Ectodermal cell (in vitro differentiated cells): Measurements from ENCODE around the gene DDHD1.
"Not testable (repeated sequence)": the region's sequence is repeated elsewhere in the genome, so short reads cannot be mapped to it uniquely, and the experiment has no call there.

Experiments
- H3K27ac ChIP-seq: 2 replicates; pipeline ENCODE4 v1.7.0; 2013; ENCODE audit warnings: mild to moderate bottlenecking, low read depth, low read length; ENCODE audit not compliant: insufficient read depth, poor library complexity, severe bottlenecking
- H3K27me3 ChIP-seq: 2 replicates; pipeline ENCODE4 v1.7.0; 2013; ENCODE audit warnings: mild to moderate bottlenecking, low read length; ENCODE audit not compliant: insufficient read depth, control insufficient read depth, poor library complexity, severe bottlenecking
- H3K36me3 ChIP-seq: one replicate; pipeline ENCODE4 v1.7.0; 2013; ENCODE audit warnings: low read length; ENCODE audit not compliant: control insufficient read depth, insufficient read depth
- H3K4me1 ChIP-seq: one replicate; pipeline ENCODE4 v1.7.0; 2013; ENCODE audit warnings: low read length; ENCODE audit not compliant: control insufficient read depth, insufficient read depth
- H3K4me3 ChIP-seq: 2 replicates; pipeline ENCODE4 v1.7.0; 2013; ENCODE audit warnings: low read depth, low read length, control low read depth; ENCODE audit not compliant: insufficient read depth
- H3K9me3 ChIP-seq: 2 replicates; pipeline ENCODE4 v1.7.0; 2013; ENCODE audit warnings: mild to moderate bottlenecking, low read length, moderate library complexity; ENCODE audit not compliant: control insufficient read depth
- WGBS, 2 experiments: methylation state at CpG; one replicate each; pipeline ENCODE4 v1.1.7; 2013; ENCODE audit warnings: missing lambda C conversion rate in 2 of 2; 5-methylcytosine and 5-hydroxymethylcytosine counted together

Gene DDHD1

DNA sequence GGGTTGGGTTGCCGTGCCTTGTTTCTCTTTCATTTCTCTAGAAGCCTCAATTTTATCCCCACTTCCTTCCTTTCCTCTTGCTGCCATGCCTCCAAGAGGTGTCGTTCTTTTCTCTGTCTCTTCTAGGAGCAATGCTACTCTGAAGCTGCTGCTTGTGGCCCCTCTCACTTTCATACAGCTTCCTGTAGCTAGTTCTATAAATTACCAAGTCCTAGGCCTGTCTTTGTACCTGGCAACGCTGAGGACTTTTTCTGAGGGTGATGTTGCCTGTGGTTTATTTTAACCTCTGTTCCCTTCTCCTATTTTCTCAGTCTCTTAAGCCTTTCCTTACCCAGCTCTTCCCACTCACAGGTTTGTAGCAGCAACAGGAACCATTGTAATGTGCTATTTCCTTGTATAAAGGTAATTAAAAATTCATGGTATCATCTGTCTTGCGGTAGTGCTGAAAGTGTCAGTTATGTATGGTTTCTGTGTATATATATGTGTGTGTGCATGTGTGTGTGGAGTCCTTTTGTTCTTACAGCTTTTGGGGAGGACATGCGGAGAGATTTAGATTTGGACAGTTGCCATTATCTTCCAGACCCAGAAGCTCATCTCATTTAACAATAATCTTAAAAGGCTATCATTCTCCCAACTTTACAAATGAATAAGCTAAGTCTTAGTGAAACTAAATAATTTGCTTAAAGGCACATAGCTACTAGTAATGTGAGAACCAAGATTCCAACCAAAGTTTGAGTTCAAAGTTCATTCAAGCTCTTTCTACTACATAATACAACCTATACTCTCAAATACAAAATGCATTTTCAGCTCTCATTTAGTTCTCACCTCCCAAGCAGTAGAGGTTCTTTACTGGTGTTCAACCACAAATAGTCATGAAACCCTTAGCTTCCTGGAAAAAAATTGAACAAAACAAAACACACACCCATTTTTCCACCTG is 43.8 kb downstream of the DDHD1 start:
- no peak overlapping the region for H3K27ac ChIP-seq
- no peak overlapping the region for H3K4me3 ChIP-seq
- H3K36me3 ChIP-seq: no peaks in the 10 kb centered on the region
- WGBS, 2 experiments: 91 to 92% methylated on average over 3 to 5 of the region's 5 CpGs
- H3K4me1 ChIP-seq: no peaks in the 10 kb centered on the region
- no peaks in the 10 kb centered on the region for H3K9me3 ChIP-seq
- H3K27me3 ChIP-seq: no peaks in the 10 kb centered on the region

DNA sequence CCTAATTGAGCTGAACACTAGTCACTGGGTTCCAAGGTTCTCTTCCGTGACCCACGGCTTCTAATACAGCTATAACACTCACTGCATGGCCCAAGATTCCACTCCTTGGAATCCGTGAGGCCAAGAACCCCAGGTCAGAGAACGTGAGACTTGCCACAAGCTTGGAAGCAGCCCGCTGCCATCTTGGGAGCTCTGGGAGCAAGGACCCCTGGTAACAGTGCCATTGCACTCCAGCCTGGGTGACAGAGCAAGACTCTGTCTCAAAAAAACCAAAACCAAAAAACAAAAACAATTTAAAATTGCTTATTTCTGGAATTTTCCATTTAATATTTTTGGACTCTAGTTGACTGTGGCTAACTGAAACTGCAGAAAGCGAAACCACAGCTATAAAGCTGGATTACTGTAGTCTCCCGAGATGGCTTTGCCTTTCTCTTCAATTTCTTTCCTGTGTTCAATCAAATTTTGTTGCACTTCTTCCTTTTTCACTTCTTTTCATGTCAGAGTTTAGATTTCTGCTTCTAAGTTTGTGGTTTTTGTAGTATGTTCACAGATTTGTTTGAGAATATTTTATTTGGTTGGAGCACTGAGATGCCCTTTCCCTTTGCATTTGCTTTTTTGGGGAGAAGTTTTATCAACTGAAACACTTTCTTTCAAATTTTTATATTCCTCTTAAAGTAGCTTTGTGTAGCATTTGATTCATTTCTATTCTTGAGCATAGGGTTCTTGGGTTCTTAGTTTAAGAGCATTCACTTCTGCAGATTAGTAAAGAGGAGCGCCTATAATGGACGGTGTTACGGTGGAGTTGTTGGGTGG is 44.6 kb downstream of the DDHD1 start:
- H3K4me1 ChIP-seq: no peaks in the 10 kb centered on the region
- H3K9me3 ChIP-seq: no peaks in the 10 kb centered on the region
- H3K27me3 ChIP-seq: no peaks in the 10 kb centered on the region
- no peak overlapping the region for H3K27ac ChIP-seq
- no peaks in the 10 kb centered on the region for H3K36me3 ChIP-seq
- WGBS, 2 experiments: 91 to 96% methylated on average over 7 to 10 of the region's 10 CpGs
- no peak overlapping the region for H3K4me3 ChIP-seq

DNA sequence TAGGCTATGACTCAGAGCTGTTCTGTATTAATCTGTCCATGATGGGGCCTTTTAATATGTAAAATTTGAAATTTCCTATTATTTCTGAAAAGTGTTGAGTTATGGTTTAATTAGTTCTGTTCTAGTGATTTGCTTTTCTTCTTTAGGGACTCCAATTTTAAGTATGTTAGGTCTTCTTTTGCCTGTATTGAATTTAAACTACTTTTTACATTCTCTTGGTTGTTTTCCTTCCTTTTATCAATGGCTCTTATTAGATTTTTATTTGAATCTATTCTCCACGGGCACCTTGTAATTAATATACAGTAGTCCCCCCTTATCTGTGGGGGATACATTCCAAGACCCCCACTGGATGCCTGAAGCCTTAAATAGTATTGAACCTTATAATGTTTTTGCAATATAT is 46.4 kb downstream of the DDHD1 start:
- H3K36me3 ChIP-seq: no peaks in the 10 kb centered on the region
- H3K27ac ChIP-seq: no peak overlapping the region
- 100% methylated on average over 1 of the region's 1 CpG; no CpG with 5 or more reads in 1 of the 2 experiments for WGBS, 2 experiments
- no peaks in the 10 kb centered on the region for H3K27me3 ChIP-seq
- H3K4me3 ChIP-seq: no peak overlapping the region
- no peaks in the 10 kb centered on the region for H3K4me1 ChIP-seq
- H3K9me3 ChIP-seq: no peaks in the 10 kb centered on the region

DNA sequence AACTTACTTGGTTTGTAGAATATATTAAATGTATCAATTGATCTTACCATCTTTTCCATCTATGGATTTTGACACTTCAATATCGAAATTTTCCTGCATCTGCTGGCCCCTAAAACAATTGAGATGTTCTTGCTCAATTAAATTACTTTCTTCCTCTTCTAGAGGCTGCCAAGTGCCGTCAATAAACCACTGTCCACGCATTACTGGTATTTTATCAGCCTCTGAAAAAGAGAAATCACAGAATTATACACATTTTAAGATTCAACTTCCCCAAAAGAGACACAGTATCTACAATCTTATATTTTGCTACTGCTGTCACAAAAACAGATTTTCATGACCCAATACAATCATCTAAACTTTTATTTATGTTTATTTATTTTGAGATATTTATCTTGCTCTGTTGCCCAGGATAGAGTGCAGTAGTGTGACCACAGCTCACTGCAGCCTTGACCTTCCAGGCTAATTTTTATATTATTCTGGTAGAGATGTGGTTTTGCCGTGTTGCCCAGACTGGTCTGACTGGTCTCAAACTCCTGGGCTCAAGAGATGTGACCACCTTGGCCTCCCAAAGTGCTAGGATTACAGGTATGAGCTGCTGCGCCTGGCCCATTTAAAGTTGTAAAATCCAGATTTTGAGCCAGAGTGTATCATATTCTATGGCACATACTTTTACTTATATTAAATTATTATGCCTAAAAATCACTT is 49.3 kb downstream of the DDHD1 start:
- no peaks in the 10 kb centered on the region for H3K4me1 ChIP-seq
- H3K9me3 ChIP-seq: no peaks in the 10 kb centered on the region
- 88 to 94% methylated on average over 5 of the region's 5 CpGs for WGBS, 2 experiments
- H3K36me3 ChIP-seq: no peaks in the 10 kb centered on the region
- no peaks in the 10 kb centered on the region for H3K27me3 ChIP-seq
- no peak overlapping the region for H3K27ac ChIP-seq
- H3K4me3 ChIP-seq: no peak overlapping the region

DNA sequence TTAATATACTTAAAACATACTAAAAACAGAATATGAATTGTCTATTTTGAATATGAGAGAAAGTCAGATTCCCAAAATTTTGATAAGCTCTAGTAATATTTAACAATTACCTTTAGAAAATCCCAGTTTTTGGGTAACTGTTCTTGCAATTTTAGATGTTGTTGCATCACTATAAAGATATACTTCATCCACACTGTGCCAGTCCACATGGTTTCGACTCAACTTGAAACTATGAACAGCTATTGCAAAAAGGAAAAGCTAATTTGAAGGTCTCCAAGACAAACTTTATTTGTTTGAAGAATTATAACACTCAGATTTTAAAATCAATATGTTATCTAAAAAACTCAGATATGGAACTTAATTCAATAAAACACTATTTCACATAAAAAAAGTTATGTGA is 59.9 kb downstream of the DDHD1 start:
- no peaks in the 10 kb centered on the region for H3K27me3 ChIP-seq
- H3K9me3 ChIP-seq: no peaks in the 10 kb centered on the region
- H3K27ac ChIP-seq: no peak overlapping the region
- H3K36me3 ChIP-seq: peaks cover 4% of the 10 kb centered on the region
- H3K4me1 ChIP-seq: no peaks in the 10 kb centered on the region
- WGBS, 2 experiments: 100% methylated on average over 1 of the region's 1 CpG; no CpG with 5 or more reads in 1 of the 2 experiments
- H3K4me3 ChIP-seq: no peak overlapping the region

DNA sequence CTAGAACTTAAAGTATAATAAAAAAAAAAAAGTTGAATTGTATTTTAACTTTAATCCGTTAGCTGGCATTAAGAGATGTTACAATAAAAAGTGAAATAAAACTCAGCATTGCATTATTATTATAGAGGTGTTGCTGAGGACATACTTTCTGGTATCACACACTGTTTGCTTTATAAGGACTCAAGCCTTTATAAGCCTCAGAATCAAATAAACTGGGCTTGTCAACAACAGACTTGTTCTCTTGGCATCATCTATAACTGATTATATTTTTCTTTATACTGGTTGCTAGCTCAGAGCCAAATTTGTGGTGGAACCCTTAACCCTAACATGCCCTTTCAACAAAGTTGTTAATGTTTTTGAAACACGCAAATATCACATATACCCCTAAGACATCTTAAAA is 62.3 kb downstream of the DDHD1 start:
- 100% methylated on average over 1 of the region's 2 CpGs; no CpG with 5 or more reads in 1 of the 2 experiments for WGBS, 2 experiments
- no peaks in the 10 kb centered on the region for H3K27me3 ChIP-seq
- no peak overlapping the region for H3K27ac ChIP-seq
- H3K4me1 ChIP-seq: no peaks in the 10 kb centered on the region
- peaks cover 4% of the 10 kb centered on the region for H3K36me3 ChIP-seq
- no peak overlapping the region for H3K4me3 ChIP-seq
- no peaks in the 10 kb centered on the region for H3K9me3 ChIP-seq

DNA sequence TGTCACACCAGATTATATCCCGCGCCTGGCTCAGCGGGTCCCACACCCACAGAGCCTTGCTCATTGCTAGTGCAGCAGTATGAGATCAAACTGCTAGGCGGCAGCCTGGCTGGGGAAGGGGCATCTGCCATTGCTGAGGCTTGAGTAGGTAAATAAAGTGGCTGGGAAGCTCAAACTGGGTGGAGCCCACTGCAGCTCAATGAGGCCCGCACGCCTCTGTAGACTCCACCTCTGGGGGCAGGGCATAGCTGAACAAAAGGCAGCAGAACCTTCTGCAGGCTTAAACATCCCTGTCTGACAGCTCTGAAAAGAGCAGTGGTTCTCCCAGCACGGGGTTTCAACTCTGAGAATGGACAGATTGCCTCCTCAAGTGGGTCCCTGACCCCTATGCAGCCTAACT is 68.2 kb downstream of the DDHD1 start:
- H3K9me3 ChIP-seq, H3K4me3 ChIP-seq, H3K27ac ChIP-seq, H3K4me1 ChIP-seq, H3K36me3 ChIP-seq, H3K27me3 ChIP-seq: not testable (repeated sequence)
- WGBS, 2 experiments: 84% methylated on average over 7 of the region's 7 CpGs

DNA sequence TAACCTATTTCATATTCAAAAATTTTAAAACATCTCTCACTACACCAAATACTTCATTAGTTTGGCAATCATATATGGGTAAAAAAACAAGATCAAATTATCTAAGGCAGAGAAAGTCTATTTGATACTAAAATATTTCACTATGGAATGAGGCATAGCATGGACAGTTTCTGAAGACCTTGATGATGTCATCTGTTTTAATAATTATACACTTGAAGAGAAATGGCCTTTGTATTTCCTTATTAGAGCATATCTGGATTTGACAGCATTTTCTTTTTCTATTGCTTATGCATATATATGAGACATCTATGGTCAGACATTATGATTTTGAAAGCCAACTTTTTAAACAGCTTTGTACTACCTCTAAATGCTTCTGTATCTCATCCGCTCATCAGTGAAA is 88.6 kb downstream of the DDHD1 start:
- no peaks in the 10 kb centered on the region for H3K27me3 ChIP-seq
- H3K4me1 ChIP-seq: no peaks in the 10 kb centered on the region
- WGBS, 2 experiments: 100% methylated on average over 1 of the region's 1 CpG
- no peaks in the 10 kb centered on the region for H3K36me3 ChIP-seq
- H3K4me3 ChIP-seq: no peak overlapping the region
- no peak overlapping the region for H3K27ac ChIP-seq
- no peaks in the 10 kb centered on the region for H3K9me3 ChIP-seq

DNA sequence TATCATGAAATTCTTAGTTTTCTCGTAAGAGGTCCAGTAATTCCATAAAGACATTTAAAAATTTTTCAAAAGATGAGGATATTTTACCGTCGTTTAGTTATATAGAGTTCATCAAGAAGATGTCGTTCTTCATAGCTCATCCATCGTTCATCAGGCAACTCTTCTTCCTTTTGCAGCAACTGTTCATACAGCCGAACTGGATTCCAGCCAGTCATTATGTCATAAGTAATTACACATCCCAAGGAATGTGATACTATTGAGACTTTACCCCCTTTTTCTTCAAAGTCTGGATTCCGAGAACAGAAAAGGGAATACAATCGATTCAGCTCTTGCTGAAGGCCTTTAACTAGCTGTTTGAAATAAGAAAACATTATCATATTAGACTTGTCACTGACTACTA is 90.3 kb downstream of the DDHD1 start:
- WGBS, 2 experiments: 96 to 97% methylated on average over 7 to 8 of the region's 8 CpGs
- no peaks in the 10 kb centered on the region for H3K27me3 ChIP-seq
- no peaks in the 10 kb centered on the region for H3K9me3 ChIP-seq
- H3K4me1 ChIP-seq: no peaks in the 10 kb centered on the region
- H3K4me3 ChIP-seq: no peak overlapping the region
- H3K27ac ChIP-seq: no peak overlapping the region
- no peaks in the 10 kb centered on the region for H3K36me3 ChIP-seq

DNA sequence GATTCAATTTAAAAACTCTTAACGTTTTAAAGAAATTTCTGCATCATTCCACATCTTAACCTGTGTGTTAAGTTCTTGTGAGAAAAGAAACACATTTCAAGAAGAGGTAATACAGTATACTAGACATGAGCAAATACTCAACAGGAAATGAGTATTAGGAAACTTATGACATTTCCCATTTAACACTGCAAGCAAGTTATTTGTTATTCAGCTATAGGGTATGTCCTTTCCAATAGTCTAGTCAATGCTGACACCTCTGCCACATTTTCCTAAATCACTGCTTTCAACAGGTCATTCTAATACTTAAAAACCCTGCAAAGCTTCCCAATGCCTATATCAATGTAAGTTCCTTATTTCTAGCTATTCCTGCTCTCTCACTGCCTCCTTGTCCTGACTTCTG is 93.1 kb downstream of the DDHD1 start:
- no peaks in the 10 kb centered on the region for H3K36me3 ChIP-seq
- WGBS, 2 experiments: 100% methylated on average over 1 of the region's 1 CpG; no CpG with 5 or more reads in 1 of the 2 experiments
- H3K4me3 ChIP-seq: no peak overlapping the region
- no peaks in the 10 kb centered on the region for H3K4me1 ChIP-seq
- no peaks in the 10 kb centered on the region for H3K9me3 ChIP-seq
- H3K27ac ChIP-seq: no peak overlapping the region
- H3K27me3 ChIP-seq: no peaks in the 10 kb centered on the region
